GM23338 (cell line): ENCODE measurements around the gene ZBTB45. TPM values are rescaled to one million over a fixed set of nuclear protein-coding genes. Genes with fewer than 3 reads are reported as not detected.

ENCODE experiments used
- ATAC-seq: fragments of 200-7000 bp; cut with Tn5 transposase; 3 replicates; pipeline ENCODE4 v1.9.1; 2020
- DNase-seq: peaks from one replicate; pipeline ENCODE4 v3.0.0-alpha.2; 2015; ENCODE audit warnings: low spot score
- H2AFZ ChIP-seq: fragments of 200-600 bp; sonication (generic); 2 replicates; pipeline ENCODE4 v1.8.0; 2016; ENCODE audit warnings: antibody characterized with exemption, mild to moderate bottlenecking, moderate library complexity
- H3F3A ChIP-seq: fragments of 200-600 bp; sonication (generic); replicated peaks from 2 replicates; pipeline ENCODE4 v1.8.0; 2017; ENCODE audit warnings: antibody characterized with exemption, mixed run types, low read depth
- H3K27ac ChIP-seq: fragments of 200-600 bp; sonication (generic); 2 replicates; pipeline ENCODE4 v1.6.1; 2016; ENCODE audit warnings: low read depth
- H3K27me3 ChIP-seq: fragments of 200-600 bp; sonication (generic); 2 replicates; pipeline ENCODE4 v1.8.0; 2016; ENCODE audit warnings: mild to moderate bottlenecking, mixed run types, moderate library complexity; ENCODE audit not compliant: insufficient read depth
- H3K36me3 ChIP-seq: fragments of 200-600 bp; sonication (generic); 2 replicates; pipeline ENCODE4 v1.8.0; 2016; ENCODE audit warnings: mild to moderate bottlenecking; ENCODE audit not compliant: insufficient read depth
- H3K4me1 ChIP-seq: fragments of 200-600 bp; sonication (generic); 2 replicates; pipeline ENCODE4 v1.8.0; 2016; ENCODE audit warnings: mild to moderate bottlenecking, moderate library complexity; ENCODE audit not compliant: insufficient read depth
- H3K4me2 ChIP-seq: fragments of 200-600 bp; sonication (generic); 2 replicates; pipeline ENCODE4 v1.7.1; 2017; ENCODE audit warnings: mixed run types
- H3K4me3 ChIP-seq: fragments of 200-600 bp; sonication (generic); 2 replicates; pipeline ENCODE4 v1.6.1; 2016; ENCODE audit warnings: mixed run types
- H3K79me2 ChIP-seq: fragments of 200-600 bp; sonication (generic); replicated peaks from 2 replicates; pipeline ENCODE4 v1.8.0; 2017; ENCODE audit warnings: mild to moderate bottlenecking; ENCODE audit not compliant: insufficient read depth
- H3K9me2 ChIP-seq: fragments of 200-600 bp; sonication (generic); 2 replicates; pipeline ENCODE4 v1.8.0; 2017; ENCODE audit not compliant: insufficient read depth
- H4K20me1 ChIP-seq: fragments of 200-600 bp; sonication (generic); replicated peaks from 2 replicates; pipeline ENCODE4 v1.8.0; 2017; ENCODE audit warnings: mild to moderate bottlenecking; ENCODE audit not compliant: insufficient read depth
- H3K27ac Mint-ChIP-seq: 2 replicates; pipeline ENCODE4 v1.8.0; 2020; ENCODE audit warnings: inconsistent platforms, mild to moderate bottlenecking, moderate library complexity, mixed read lengths
- H3K27me3 Mint-ChIP-seq: 3 replicates; pipeline ENCODE4 v1.8.0; 2022; ENCODE audit warnings: low read depth, mild to moderate bottlenecking, moderate library complexity, mixed read lengths, inconsistent platforms; ENCODE audit not compliant: insufficient read depth, poor library complexity
- H3K36me3 Mint-ChIP-seq: 3 replicates; pipeline ENCODE4 v1.8.0; 2021; ENCODE audit warnings: low read depth, mild to moderate bottlenecking, inconsistent platforms, moderate library complexity, mixed read lengths
- H3K4me1 Mint-ChIP-seq: 3 replicates; pipeline ENCODE4 v1.8.0; 2020; ENCODE audit warnings: mild to moderate bottlenecking, inconsistent platforms, mixed read lengths
- H3K4me3 Mint-ChIP-seq: 3 replicates; pipeline ENCODE4 v1.8.0; 2021; ENCODE audit warnings: moderate library complexity, mild to moderate bottlenecking, inconsistent platforms, mixed read lengths
- H3K9me3 Mint-ChIP-seq: 3 replicates; pipeline ENCODE4 v1.8.0; 2020; ENCODE audit warnings: moderate library complexity, mild to moderate bottlenecking, inconsistent platforms, mixed read lengths
- CREB1 ChIP-seq: fragments of 250-450 bp; sonication (Bioruptor Pico); IDR thresholded peaks from 2 replicates; pipeline ENCODE4 v1.5.0; 2020; ENCODE audit warnings: low read depth, mild to moderate bottlenecking, moderate library complexity
- EZH2 ChIP-seq: fragments of 200-600 bp; sonication (generic); IDR thresholded peaks from one replicate; pipeline ENCODE4 v1.8.0; 2017; ENCODE audit warnings: antibody characterized with exemption, mild to moderate bottlenecking, low read depth; ENCODE audit not compliant: unreplicated experiment
- NANOG ChIP-seq: IDR thresholded peaks from 2 replicates; pipeline ENCODE4 v1.6.1; 2016; ENCODE audit warnings: antibody characterized with exemption, borderline replicate concordance
- POLR2AphosphoS5 ChIP-seq: IDR thresholded peaks from 2 replicates; pipeline ENCODE4 v1.6.1; 2016; ENCODE audit warnings: antibody characterized with exemption, low read depth
- REST ChIP-seq: IDR thresholded peaks from one replicate; pipeline ENCODE4 v1.6.1; 2018; ENCODE audit warnings: antibody characterized with exemption; ENCODE audit not compliant: unreplicated experiment
- ZNF114 ChIP-seq: fragments of 250-450 bp; sonication (Bioruptor Pico); IDR thresholded peaks from 2 replicates; pipeline ENCODE4 v1.5.0; 2020; ENCODE audit warnings: mild to moderate bottlenecking, moderate library complexity
- polyA plus RNA-seq: library from polyadenylated mRNA; unstranded; fragments of >200 nt; fragmentation: Nextera tagmentation; extraction: Ambion mirVana; gene quantifications from 2 replicates; pipeline ENCODE4 v1.2.1, GENCODE V29; 2016
- total RNA-seq: library from RNA; depleted of rRNA; stranded (reverse); fragments of >200 nt; shearing (Covaris generic); gene quantifications from 2 replicates; pipeline ENCODE4 v1.2.3, GENCODE V29; 2014
- TF ChIP-seq, protein P1 (sequence below), 2 experiments: fragments of 200-600 bp in 1 of 2; sonication (generic) in 1 of 2; conservative IDR thresholded peaks; 2 replicates each; pipeline versions ENCODE4 v1.5.1 to v1.6.1; 2016 to 2017; ENCODE audit warnings: antibody characterized with exemption in 2 of 2, low read depth in 2 of 2, mild to moderate bottlenecking in 2 of 2, moderate library complexity in 1 of 2

ZBTB45 gene
- total and polyA plus RNA-seq, 2 experiments from 2014 or later = 9.5 to 10.4 TPM

- H3K27me3 ChIP-seq = no peaks in the 10 kb centered on the region
- ATAC-seq = no peak
- DNase-seq = no peak
- Mint-ChIP-seq H3K9me3 (no peaks in the 10 kb centered on the region; the same call in 2 of the 3 replicates), H3K27me3 (peaks cover 35% of the 10 kb centered on the region), H3K36me3 (peaks cover 17% of the 10 kb centered on the region), H3K4me1 (peaks cover 26% of the 10 kb centered on the region), H3K4me3 (peak overlapping the region; percentile 81), H3K27ac (peak overlapping the region; percentile 89; the same call in 1 of the 2 replicates)
- peak overlapping the region; percentile 81 for H3K4me2 ChIP-seq
- H4K20me1 ChIP-seq = no peaks in the 10 kb centered on the region
- H3K4me1 ChIP-seq = peaks cover 22% of the 10 kb centered on the region
- H3K27ac ChIP-seq = 0 out of 2 replicates have a peak overlapping the region, but pooled peaks have one; percentile 76
- peak overlapping the region; percentile 64 for H3K4me3 ChIP-seq
- no peak overlapping the region for H2AFZ ChIP-seq
- H3K79me2 ChIP-seq = peaks cover 11% of the 10 kb centered on the region; the same call in 1 of the 2 replicates
- H3F3A ChIP-seq = peaks cover 16% of the 10 kb centered on the region; the same call in 1 of the 2 replicates
- TF ChIP-seq EZH2 = no peak
- TF ChIP-seq ZNF114 (CRISPR knock-in tag) = no peak
- no peak for TF ChIP-seq REST
- TF ChIP-seq, protein P1, sequence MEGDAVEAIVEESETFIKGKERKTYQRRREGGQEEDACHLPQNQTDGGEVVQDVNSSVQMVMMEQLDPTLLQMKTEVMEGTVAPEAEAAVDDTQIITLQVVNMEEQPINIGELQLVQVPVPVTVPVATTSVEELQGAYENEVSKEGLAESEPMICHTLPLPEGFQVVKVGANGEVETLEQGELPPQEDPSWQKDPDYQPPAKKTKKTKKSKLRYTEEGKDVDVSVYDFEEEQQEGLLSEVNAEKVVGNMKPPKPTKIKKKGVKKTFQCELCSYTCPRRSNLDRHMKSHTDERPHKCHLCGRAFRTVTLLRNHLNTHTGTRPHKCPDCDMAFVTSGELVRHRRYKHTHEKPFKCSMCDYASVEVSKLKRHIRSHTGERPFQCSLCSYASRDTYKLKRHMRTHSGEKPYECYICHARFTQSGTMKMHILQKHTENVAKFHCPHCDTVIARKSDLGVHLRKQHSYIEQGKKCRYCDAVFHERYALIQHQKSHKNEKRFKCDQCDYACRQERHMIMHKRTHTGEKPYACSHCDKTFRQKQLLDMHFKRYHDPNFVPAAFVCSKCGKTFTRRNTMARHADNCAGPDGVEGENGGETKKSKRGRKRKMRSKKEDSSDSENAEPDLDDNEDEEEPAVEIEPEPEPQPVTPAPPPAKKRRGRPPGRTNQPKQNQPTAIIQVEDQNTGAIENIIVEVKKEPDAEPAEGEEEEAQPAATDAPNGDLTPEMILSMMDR (conservative IDR thresholded peaks at IDR 0.05; ENCODE audit: low read depth in 2 of 2) = no peak
- TF ChIP-seq NANOG = no peak
- no peak for TF ChIP-seq CREB1 (CRISPR knock-in tag)
- TF ChIP-seq POLR2AphosphoS5 = no peak
- no peaks in the 10 kb centered on the region for H3K9me2 ChIP-seq
- no peaks in the 10 kb centered on the region for H3K36me3 ChIP-seq
Observed at GRCh38 chr19:58514564-58515022, 5.0 kb downstream of the ZBTB45 start.

GRCh38 chr19:58513694-58514563, 5.7 kb downstream of the ZBTB45 start:
- Mint-ChIP-seq H3K27ac (peak overlapping the region; percentile 89; the same call in 1 of the 2 replicates), H3K27me3 (peaks cover 29% of the 10 kb centered on the region), H3K4me1 (peaks cover 26% of the 10 kb centered on the region), H3K36me3 (peaks cover 17% of the 10 kb centered on the region), H3K9me3 (no peaks in the 10 kb centered on the region; the same call in 2 of the 3 replicates), H3K4me3 (peak overlapping the region; percentile 81)
- ATAC-seq (peak; percentile 80), DNase-seq (peak; percentile 96)
- Histone ChIP-seq H3K9me2 (no peaks in the 10 kb centered on the region), H3K27ac (peak overlapping the region; percentile 76; the same call in 1 of the 2 replicates), H3K4me3 (peak overlapping the region; percentile 64), H3K4me1 (peaks cover 22% of the 10 kb centered on the region), H3K27me3 (no peaks in the 10 kb centered on the region), H3K79me2 (peaks cover 11% of the 10 kb centered on the region; the same call in 1 of the 2 replicates), H4K20me1 (no peaks in the 10 kb centered on the region), H3K4me2 (peak overlapping the region; percentile 81), H2AFZ (0 out of 2 replicates have a peak overlapping the region, but pooled peaks have one; percentile 32), H3K36me3 (no peaks in the 10 kb centered on the region), H3F3A (peaks cover 12% of the 10 kb centered on the region; the same call in 1 of the 2 replicates)
- TF ChIP-seq REST = peak; percentile 12
- TF ChIP-seq NANOG = no peak
